ENCODE results near the gene ATP6V1G2.
A peak's percentile ranks its signal among the peaks of the same experiment; 100 is the strongest.

ATP6V1G2 gene

DNA sequence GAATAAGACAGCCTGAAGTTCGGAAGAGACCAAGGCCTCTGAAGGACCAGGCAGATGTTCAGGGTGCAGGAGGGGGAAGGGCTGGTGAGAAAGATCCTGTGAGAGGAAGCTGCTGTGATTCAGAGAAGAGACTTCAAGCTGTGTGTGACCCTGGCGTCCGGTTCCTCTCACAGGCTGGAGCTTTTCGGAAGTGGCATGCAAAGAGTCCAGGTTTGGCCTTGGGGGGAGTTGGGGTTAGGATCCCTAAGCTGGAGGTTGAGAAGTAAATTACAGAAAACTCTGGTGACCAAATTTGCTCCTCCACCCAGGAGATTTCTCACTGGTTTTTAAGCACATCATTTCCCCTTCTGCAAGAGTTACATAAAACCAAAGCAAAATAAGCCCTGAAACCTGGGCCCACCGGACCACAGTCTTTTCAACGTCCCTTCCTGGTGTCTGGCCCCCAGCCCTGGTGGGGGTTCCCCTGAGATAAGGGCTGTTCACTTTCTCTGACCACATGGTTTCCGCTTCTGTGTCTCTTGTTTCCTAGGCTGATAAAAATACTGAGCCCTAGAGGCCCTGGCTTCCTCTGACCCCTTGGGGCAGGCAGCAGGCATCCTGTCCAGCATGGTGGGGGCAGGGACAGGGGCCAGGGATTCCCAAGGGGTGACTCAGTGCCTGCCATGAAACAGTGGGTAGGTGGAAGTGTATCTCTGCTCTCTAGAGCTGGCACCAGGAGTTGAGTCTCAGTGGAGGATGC lies 13.7 kb upstream of the ATP6V1G2 start:
- H3K4me3 ChIP-seq (ENCODE audit: low read depth, low read length) = peak overlapping the region; percentile 39
- peak; percentile 98 for DNase-seq (ENCODE audit: low read depth)
- TF ChIP-seq, protein P1, sequence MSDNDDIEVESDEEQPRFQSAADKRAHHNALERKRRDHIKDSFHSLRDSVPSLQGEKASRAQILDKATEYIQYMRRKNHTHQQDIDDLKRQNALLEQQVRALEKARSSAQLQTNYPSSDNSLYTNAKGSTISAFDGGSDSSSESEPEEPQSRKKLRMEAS (IDR thresholded peaks at IDR 0.05; ENCODE audit: low read depth, low read length) = peak; percentile 93
- no peak for TF ChIP-seq POLR2A (IDR thresholded peaks at IDR 0.05; ENCODE audit: extremely low read depth, insufficient read length)
- TF ChIP-seq, protein P2, sequence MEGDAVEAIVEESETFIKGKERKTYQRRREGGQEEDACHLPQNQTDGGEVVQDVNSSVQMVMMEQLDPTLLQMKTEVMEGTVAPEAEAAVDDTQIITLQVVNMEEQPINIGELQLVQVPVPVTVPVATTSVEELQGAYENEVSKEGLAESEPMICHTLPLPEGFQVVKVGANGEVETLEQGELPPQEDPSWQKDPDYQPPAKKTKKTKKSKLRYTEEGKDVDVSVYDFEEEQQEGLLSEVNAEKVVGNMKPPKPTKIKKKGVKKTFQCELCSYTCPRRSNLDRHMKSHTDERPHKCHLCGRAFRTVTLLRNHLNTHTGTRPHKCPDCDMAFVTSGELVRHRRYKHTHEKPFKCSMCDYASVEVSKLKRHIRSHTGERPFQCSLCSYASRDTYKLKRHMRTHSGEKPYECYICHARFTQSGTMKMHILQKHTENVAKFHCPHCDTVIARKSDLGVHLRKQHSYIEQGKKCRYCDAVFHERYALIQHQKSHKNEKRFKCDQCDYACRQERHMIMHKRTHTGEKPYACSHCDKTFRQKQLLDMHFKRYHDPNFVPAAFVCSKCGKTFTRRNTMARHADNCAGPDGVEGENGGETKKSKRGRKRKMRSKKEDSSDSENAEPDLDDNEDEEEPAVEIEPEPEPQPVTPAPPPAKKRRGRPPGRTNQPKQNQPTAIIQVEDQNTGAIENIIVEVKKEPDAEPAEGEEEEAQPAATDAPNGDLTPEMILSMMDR (IDR thresholded peaks at IDR 0.05; ENCODE audit: low read depth, low read length) = no peak
- TF ChIP-seq MYC (IDR thresholded peaks at IDR 0.05; ENCODE audit: low read depth, low read length) = peak; percentile 84

DNA sequence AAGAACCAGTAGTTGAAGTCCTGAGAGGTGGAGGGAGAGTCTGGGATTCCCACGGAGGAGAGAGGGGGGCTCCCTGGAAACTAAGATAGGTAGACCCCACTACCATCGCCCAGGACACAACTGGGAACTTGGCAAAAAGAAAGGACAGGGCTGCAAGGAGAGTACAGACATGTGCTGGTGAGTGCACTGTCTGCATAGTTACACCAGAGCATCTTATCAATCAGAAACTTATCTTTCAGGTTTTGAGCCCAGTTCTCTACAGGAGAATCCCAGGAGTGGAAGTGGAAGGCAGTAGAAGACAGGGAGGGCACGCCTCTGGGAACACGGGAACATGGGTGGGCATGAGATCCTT lies 13.2 kb upstream of the ATP6V1G2 start:
- TF ChIP-seq POLR2A (IDR thresholded peaks at IDR 0.05; ENCODE audit: extremely low read depth, insufficient read length) = no peak
- no peak for TF ChIP-seq MYC (IDR thresholded peaks at IDR 0.05; ENCODE audit: low read depth, low read length)
- TF ChIP-seq, protein P1 (IDR thresholded peaks at IDR 0.05; ENCODE audit: low read depth, low read length) = no peak
- TF ChIP-seq, protein P2 (IDR thresholded peaks at IDR 0.05; ENCODE audit: low read depth, low read length) = no peak
- no peak for DNase-seq (ENCODE audit: low read depth)
- H3K4me3 ChIP-seq (ENCODE audit: low read depth, low read length) = peak overlapping the region; percentile 39

DNA sequence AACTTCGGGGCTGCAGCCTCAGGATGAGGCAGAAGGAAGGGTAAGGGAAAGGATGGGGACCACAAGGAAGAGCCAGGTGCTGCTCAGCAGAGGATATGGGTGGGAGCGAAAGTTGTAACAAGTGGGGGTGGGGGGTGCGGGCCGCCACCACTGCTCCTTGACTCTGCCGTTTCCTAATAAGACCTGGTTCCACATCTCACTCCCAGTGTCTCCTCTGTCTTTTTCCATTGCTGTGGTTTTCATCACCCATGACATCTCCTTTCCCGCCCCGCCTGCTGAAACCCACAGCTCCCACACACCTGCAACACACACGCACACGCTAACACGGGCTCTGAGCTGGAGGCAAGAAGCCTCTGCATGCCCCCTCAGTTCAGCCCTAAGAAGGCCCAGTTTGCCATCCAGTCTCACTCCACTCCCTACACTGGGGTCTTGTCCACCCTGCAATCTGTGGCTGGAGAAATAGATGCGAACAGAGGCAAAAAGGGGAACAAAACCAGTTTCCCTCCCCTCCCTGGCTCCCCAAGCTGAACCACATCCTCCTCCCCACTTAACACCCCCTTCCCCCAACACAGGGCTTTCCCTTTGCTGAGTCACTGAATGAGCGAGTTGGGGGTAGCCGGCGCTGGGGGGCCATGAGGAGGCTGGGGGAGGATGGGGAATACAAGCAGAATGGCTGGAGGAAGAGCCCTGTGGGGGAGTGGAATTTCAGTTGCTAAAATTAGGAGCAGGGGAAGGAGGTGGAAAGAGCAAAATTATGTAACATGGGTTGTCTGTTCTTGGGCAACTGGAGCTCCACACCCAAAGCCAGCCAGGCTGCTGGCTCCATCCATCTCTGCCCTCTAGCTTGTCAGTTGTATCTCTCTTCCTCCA lies 12.5 kb upstream of the ATP6V1G2 start:
- peak overlapping the region; percentile 39 for H3K4me3 ChIP-seq (ENCODE audit: low read depth, low read length)
- DNase-seq (ENCODE audit: low read depth) = peak; percentile 100

DNA sequence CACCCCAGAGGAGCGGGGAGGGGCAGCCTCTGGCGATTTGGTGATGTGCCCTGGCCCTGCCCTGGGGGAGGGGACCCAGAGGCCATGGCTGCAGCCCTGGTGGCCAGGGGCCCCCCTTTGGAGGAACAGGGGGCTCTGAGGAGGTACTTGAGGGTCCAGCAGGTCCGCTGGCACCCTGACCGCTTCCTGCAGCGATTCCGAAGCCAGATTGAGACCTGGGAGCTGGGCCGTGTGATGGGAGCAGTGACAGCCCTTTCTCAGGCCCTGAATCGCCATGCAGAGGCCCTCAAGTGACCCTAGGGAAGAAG lies 11.9 kb upstream of the ATP6V1G2 start:
- DNase-seq (ENCODE audit: low read depth) = no peak
- peak overlapping the region; percentile 13 for H3K4me3 ChIP-seq (ENCODE audit: low read depth, low read length)

More for the DNA sequence above, 12.5 kb upstream of the ATP6V1G2 start:
- no peak for TF ChIP-seq POLR2A (IDR thresholded peaks at IDR 0.05; ENCODE audit: extremely low read depth, insufficient read length)
- TF ChIP-seq, protein P2 (IDR thresholded peaks at IDR 0.05; ENCODE audit: low read depth, low read length) = no peak
- TF ChIP-seq MYC (IDR thresholded peaks at IDR 0.05; ENCODE audit: low read depth, low read length) = no peak
- TF ChIP-seq, protein P1 (IDR thresholded peaks at IDR 0.05; ENCODE audit: low read depth, low read length) = no peak; the same call in 1 of the 2 replicates

More for the DNA sequence above, 11.9 kb upstream of the ATP6V1G2 start:
- TF ChIP-seq, protein P1 (IDR thresholded peaks at IDR 0.05; ENCODE audit: low read depth, low read length) = no peak
- TF ChIP-seq MYC (IDR thresholded peaks at IDR 0.05; ENCODE audit: low read depth, low read length) = no peak
- TF ChIP-seq, protein P2 (IDR thresholded peaks at IDR 0.05; ENCODE audit: low read depth, low read length) = no peak
- no peak for TF ChIP-seq POLR2A (IDR thresholded peaks at IDR 0.05; ENCODE audit: extremely low read depth, insufficient read length)
